Smooth muscle cell (in vitro differentiated cells): ENCODE results near the gene LRRC9. TPM values are rescaled to one million over a fixed set of nuclear protein-coding genes. Genes with fewer than 3 reads are reported as not detected.

Source experiments
- DNase-seq: peaks from one replicate; lab custom pipeline; 2025; ENCODE audit not compliant: unreplicated experiment; lab: John Stamatoyannopoulos, UW
- H2AFZ ChIP-seq: fragments of 200-600 bp; sonication (generic); 2 replicates; pipeline ENCODE4 v1.6.0; 2016; ENCODE audit warnings: antibody characterized with exemption, low read depth, mild to moderate bottlenecking
- H3F3A ChIP-seq: fragments of 200-600 bp; sonication (generic); 2 replicates; pipeline ENCODE4 v1.6.0; 2017; ENCODE audit warnings: antibody characterized with exemption, low read depth
- H3K27ac ChIP-seq: fragments of 200-600 bp; sonication (generic); 2 replicates; pipeline ENCODE4 v1.5.1; 2016; ENCODE audit warnings: low read depth, mild to moderate bottlenecking
- H3K27me3 ChIP-seq: fragments of 200-600 bp; sonication (generic); 2 replicates; pipeline ENCODE4 v1.6.1; 2016; ENCODE audit warnings: low read depth, mild to moderate bottlenecking
- H3K36me3 ChIP-seq: fragments of 200-600 bp; sonication (generic); 2 replicates; pipeline ENCODE4 v1.5.1; 2016; ENCODE audit warnings: low read depth
- H3K4me1 ChIP-seq: fragments of 200-600 bp; sonication (generic); 2 replicates; pipeline ENCODE4 v1.5.1; 2016; ENCODE audit warnings: low read depth
- H3K4me2 ChIP-seq: fragments of 200-600 bp; sonication (generic); 2 replicates; pipeline ENCODE4 v1.6.0; 2016; ENCODE audit warnings: mild to moderate bottlenecking
- H3K4me3 ChIP-seq: fragments of 200-600 bp; sonication (generic); 2 replicates; pipeline ENCODE4 v1.5.1; 2016; ENCODE audit warnings: mild to moderate bottlenecking
- H3K79me2 ChIP-seq: fragments of 200-600 bp; sonication (generic); 2 replicates; pipeline ENCODE4 v1.6.0; 2016; ENCODE audit warnings: low read depth, mild to moderate bottlenecking
- H3K9ac ChIP-seq: fragments of 200-600 bp; sonication (generic); 2 replicates; pipeline ENCODE4 v1.6.0; 2016; ENCODE audit warnings: low read depth
- H3K9me3 ChIP-seq: fragments of 200-600 bp; sonication (generic); replicated peaks from 2 replicates; pipeline ENCODE4 v1.5.1; 2016; ENCODE audit warnings: low read depth
- H4K20me1 ChIP-seq: fragments of 200-600 bp; sonication (generic); 2 replicates; pipeline ENCODE4 v1.6.0; 2016; ENCODE audit warnings: low read depth
- CTCF ChIP-seq: fragments of 200-600 bp; sonication (generic); IDR thresholded peaks from 2 replicates; pipeline ENCODE4 v1.5.1; 2017; ENCODE audit warnings: borderline replicate concordance, mild to moderate bottlenecking, antibody characterized with exemption; ENCODE audit not compliant: insufficient read depth, poor library complexity, severe bottlenecking
- WGBS: methylation state at CpG from one replicate; pipeline ENCODE4 v1.1.7; 2016; ENCODE audit warnings: low lambda C conversion rate; 5-methylcytosine and 5-hydroxymethylcytosine counted together
- polyA plus RNA-seq: library from polyadenylated mRNA; unstranded; fragments of >200 nt; fragmentation: Nextera tagmentation; extraction: Ambion mirVana; gene quantifications from 2 replicates; pipeline ENCODE4 v1.2.1, GENCODE V29; 2016
- total RNA-seq: library from RNA; depleted of rRNA; stranded (reverse); fragments of >200 nt; gene quantifications from 2 replicates; pipeline ENCODE4 v1.2.3, GENCODE V29; 2014

Gene LRRC9
- total and polyA plus RNA-seq, 2 experiments from 2014 or later, result not detected

- H3K27ac ChIP-seq, result no peak overlapping the region
- H3K27me3 ChIP-seq, result no peaks in the 10 kb centered on the region
- no peaks in the 10 kb centered on the region for H3K4me1 ChIP-seq
- H2AFZ ChIP-seq, result no peak overlapping the region
- no peak for DNase-seq
- H3K9me3 ChIP-seq, result no peaks in the 10 kb centered on the region
- H3K9ac ChIP-seq, result no peak overlapping the region
- H3K4me2 ChIP-seq, result no peak overlapping the region
- H3F3A ChIP-seq, result peaks cover under 1% of the 10 kb centered on the region
- H3K36me3 ChIP-seq, result no peaks in the 10 kb centered on the region
- no peak for TF ChIP-seq CTCF
- no peaks in the 10 kb centered on the region for H3K79me2 ChIP-seq
- no peak overlapping the region for H3K4me3 ChIP-seq
- no peaks in the 10 kb centered on the region for H4K20me1 ChIP-seq
Observed at GRCh38 chr14:60085085-60085484, 165.1 kb downstream of the LRRC9 start.

DNA sequence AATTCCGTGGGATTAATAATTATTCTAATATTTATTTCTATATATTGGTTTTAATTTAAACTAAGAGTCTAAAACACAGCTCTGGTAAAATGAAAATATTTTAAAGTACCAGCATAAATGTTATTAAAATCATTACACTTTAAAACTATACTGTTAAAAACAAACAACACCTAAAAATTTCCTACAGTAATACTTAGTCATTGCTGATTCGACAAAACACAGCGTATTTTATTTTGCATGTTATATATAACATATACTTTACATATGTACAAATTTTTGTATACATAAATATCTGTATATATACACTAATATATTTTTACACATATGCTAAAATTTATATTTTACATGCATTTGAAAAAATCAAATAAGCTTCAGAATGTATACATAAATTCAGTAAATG, 165.7 kb downstream of the LRRC9 start:
- Histone ChIP-seq H3K9me3 (no peaks in the 10 kb centered on the region), H4K20me1 (no peaks in the 10 kb centered on the region), H3K36me3 (no peaks in the 10 kb centered on the region), H3K9ac (no peak overlapping the region), H2AFZ (no peak overlapping the region), H3K4me3 (no peak overlapping the region), H3K4me1 (no peaks in the 10 kb centered on the region), H3F3A (peaks cover 6% of the 10 kb centered on the region), H3K79me2 (no peaks in the 10 kb centered on the region), H3K27me3 (no peaks in the 10 kb centered on the region), H3K4me2 (no peak overlapping the region), H3K27ac (no peak overlapping the region)
- no peak for TF ChIP-seq CTCF
- WGBS, result 88% methylated on average over 3 of the region's 3 CpGs
- no peak for DNase-seq

DNA sequence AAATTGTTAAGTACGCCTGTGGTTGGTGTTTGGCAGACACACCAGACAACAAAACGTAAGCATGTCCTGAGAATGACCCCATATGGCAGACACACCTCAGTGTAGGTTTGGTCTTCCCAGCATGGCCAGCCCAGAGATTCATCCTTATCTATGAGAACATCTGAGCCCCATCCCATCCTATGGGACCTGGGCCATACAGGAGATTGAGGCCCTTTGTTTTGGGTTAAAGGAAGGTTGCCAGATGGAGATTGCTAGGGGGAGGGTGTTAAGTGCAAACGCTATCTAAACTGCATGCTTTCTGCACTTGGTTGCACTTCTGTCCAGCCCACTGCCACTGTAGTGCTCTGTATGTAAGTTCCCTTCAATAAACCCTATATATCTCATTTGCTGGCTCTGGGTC, 167.7 kb downstream of the LRRC9 start:
- Histone ChIP-seq H3K9me3 (no peaks in the 10 kb centered on the region), H3K79me2 (peaks cover 5% of the 10 kb centered on the region), H3K4me1 (no peaks in the 10 kb centered on the region), H4K20me1 (no peaks in the 10 kb centered on the region), H3K36me3 (no peaks in the 10 kb centered on the region), H2AFZ (no peak overlapping the region), H3K4me2 (no peak overlapping the region), H3K9ac (no peak overlapping the region), H3F3A (peaks cover 10% of the 10 kb centered on the region), H3K27me3 (no peaks in the 10 kb centered on the region), H3K4me3 (no peak overlapping the region), H3K27ac (no peak overlapping the region)
- DNase-seq, result no peak
- 78% methylated on average over 3 of the region's 3 CpGs for WGBS
- TF ChIP-seq CTCF, result no peak

GRCh38 chr14:60089221-60089620, 169.3 kb downstream of the LRRC9 start:
- 48% methylated on average over 4 of the region's 4 CpGs for WGBS
- Histone ChIP-seq H2AFZ (no peak overlapping the region), H3K27ac (no peak overlapping the region), H3K4me2 (no peak overlapping the region), H3K9me3 (no peaks in the 10 kb centered on the region), H3K36me3 (no peaks in the 10 kb centered on the region), H3K27me3 (no peaks in the 10 kb centered on the region), H3K9ac (no peak overlapping the region), H3K4me3 (no peak overlapping the region), H3K4me1 (peaks cover 11% of the 10 kb centered on the region), H3K79me2 (peaks cover 20% of the 10 kb centered on the region), H3F3A (peaks cover 10% of the 10 kb centered on the region), H4K20me1 (peaks cover 3% of the 10 kb centered on the region)
- no peak for TF ChIP-seq CTCF
- no peak for DNase-seq
